Calu3 (cell line): Measurements from ENCODE around the gene PPP2R3A. TPM values are rescaled to one million over a fixed set of nuclear protein-coding genes. Genes with fewer than 3 reads are reported as not detected.

Experiments used
- BruUV-seq: library from RNA; stranded (reverse); fragments of 400-500 nt; replicated peaks from 2 replicates; lab custom pipeline; 2021; lab: Mats Ljungman, UMichigan
- CTCF ChIA-PET: fragments of 300-600 bp; sonication (Branson Sonifier 250); formaldehyde crosslinking; loops from one replicate; lab custom pipeline; 2022; ENCODE audit warnings: antibody characterized with exemption; lab: Charles Lee
- DNase-seq: peaks from one replicate; pipeline ENCODE4 v3.0.0; 2022
- H3K27ac Mint-ChIP-seq: one replicate; pipeline ENCODE4 v1.8.0; 2022; ENCODE audit warnings: mixed read lengths; ENCODE audit not compliant: unreplicated experiment
- H3K27me3 Mint-ChIP-seq: one replicate; pipeline ENCODE4 v1.8.0; 2022; ENCODE audit warnings: mixed read lengths; ENCODE audit not compliant: unreplicated experiment
- H3K36me3 Mint-ChIP-seq: one replicate; pipeline ENCODE4 v1.8.0; 2022; ENCODE audit warnings: mild to moderate bottlenecking, moderate library complexity, mixed read lengths; ENCODE audit not compliant: insufficient read depth, unreplicated experiment
- H3K4me1 Mint-ChIP-seq: one replicate; pipeline ENCODE4 v1.8.0; 2022; ENCODE audit warnings: mild to moderate bottlenecking, low read depth, mixed read lengths; ENCODE audit not compliant: unreplicated experiment
- H3K4me3 Mint-ChIP-seq: one replicate; pipeline ENCODE4 v1.8.0; 2022; ENCODE audit warnings: mild to moderate bottlenecking, low read depth, moderate library complexity, mixed read lengths; ENCODE audit not compliant: unreplicated experiment
- H3K9me3 Mint-ChIP-seq: one replicate; pipeline ENCODE4 v1.8.0; 2022; ENCODE audit warnings: low read depth, mixed read lengths; ENCODE audit not compliant: unreplicated experiment
- intact Hi-C: fragments of 100-400 bp; cut with micrococcal nuclease; formaldehyde crosslinking; loops from one replicate; pipeline ENCODE4 v1.10.0; 2022; ENCODE audit not compliant: unreplicated experiment
- total RNA-seq: library from RNA; stranded (reverse); gene quantifications from 2 replicates; pipeline ENCODE4 v1.2.3, GENCODE V29; 2022
- TF ChIP-seq, protein P1 (sequence below): fragments of 200-600 bp; IDR thresholded peaks from one replicate; pipeline ENCODE4 v1.8.0; 2022; ENCODE audit warnings: antibody characterized with exemption; ENCODE audit not compliant: unreplicated experiment

The PPP2R3A gene
- total RNA-seq, 1 experiment from 2014 or later, result 64.8 TPM

DNA sequence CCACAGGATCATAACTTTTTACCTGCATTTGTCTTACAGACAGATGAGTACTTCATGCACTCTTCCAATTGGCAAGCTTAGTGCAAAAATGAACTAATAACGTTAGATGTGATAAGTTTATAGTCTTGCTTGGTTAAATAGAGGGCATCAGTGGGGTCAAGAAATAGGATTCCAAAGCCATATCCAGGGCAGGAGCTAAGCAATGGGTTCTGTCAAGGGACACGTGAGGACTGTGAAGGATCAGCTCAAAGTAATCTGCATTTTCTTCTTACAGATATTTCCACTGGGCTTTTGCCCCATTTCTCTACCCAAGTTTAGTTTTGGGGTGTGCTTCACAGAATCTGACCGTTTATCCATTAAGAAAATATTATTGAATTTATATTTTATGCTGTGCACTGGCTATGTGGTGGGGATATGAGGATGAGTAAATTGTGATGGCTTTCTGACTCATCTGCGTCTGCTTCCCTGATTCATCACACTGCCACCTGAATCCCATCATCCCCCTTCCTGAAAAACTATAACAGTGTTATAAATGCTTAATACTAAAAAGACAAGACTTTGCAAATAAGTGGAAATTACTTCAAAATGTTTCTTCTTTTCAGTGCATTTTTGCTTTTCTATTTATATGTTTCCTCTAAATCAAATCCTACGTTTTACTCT lies 17.5 kb downstream of the PPP2R3A start:
- no peak for DNase-seq
- no TSS peak for BruUV-seq
- no peak overlapping the region for H3K27ac Mint-ChIP-seq
- TF ChIP-seq, protein P1, sequence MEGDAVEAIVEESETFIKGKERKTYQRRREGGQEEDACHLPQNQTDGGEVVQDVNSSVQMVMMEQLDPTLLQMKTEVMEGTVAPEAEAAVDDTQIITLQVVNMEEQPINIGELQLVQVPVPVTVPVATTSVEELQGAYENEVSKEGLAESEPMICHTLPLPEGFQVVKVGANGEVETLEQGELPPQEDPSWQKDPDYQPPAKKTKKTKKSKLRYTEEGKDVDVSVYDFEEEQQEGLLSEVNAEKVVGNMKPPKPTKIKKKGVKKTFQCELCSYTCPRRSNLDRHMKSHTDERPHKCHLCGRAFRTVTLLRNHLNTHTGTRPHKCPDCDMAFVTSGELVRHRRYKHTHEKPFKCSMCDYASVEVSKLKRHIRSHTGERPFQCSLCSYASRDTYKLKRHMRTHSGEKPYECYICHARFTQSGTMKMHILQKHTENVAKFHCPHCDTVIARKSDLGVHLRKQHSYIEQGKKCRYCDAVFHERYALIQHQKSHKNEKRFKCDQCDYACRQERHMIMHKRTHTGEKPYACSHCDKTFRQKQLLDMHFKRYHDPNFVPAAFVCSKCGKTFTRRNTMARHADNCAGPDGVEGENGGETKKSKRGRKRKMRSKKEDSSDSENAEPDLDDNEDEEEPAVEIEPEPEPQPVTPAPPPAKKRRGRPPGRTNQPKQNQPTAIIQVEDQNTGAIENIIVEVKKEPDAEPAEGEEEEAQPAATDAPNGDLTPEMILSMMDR, result no peak
- CTCF ChIA-PET, result no interaction called here
- no peaks in the 10 kb centered on the region for H3K36me3 Mint-ChIP-seq
- H3K27me3 Mint-ChIP-seq, result no peaks in the 10 kb centered on the region
- no peaks in the 10 kb centered on the region for H3K9me3 Mint-ChIP-seq
- peaks cover 32% of the 10 kb centered on the region for H3K4me1 Mint-ChIP-seq
- intact Hi-C loops, result no loop called here
- no peak overlapping the region for H3K4me3 Mint-ChIP-seq

GRCh38 chr3:135987661-135988060 lies 22.1 kb downstream of the PPP2R3A start:
- H3K27ac Mint-ChIP-seq, result no peak overlapping the region
- peaks cover 35% of the 10 kb centered on the region for H3K4me1 Mint-ChIP-seq
- BruUV-seq, result no TSS peak
- CTCF ChIA-PET, result no interaction called here
- H3K9me3 Mint-ChIP-seq, result no peaks in the 10 kb centered on the region
- TF ChIP-seq, protein P1, result no peak
- H3K4me3 Mint-ChIP-seq, result no peak overlapping the region
- intact Hi-C loops, result no loop called here
- no peak for DNase-seq
- no peaks in the 10 kb centered on the region for H3K27me3 Mint-ChIP-seq
- H3K36me3 Mint-ChIP-seq, result peaks cover 5% of the 10 kb centered on the region

GRCh38 chr3:135989242-135989641 lies 23.7 kb downstream of the PPP2R3A start:
- intact Hi-C loops, result no loop called here
- CTCF ChIA-PET, result no interaction called here
- TF ChIP-seq, protein P1, result no peak
- no peak for DNase-seq
- no peak overlapping the region for H3K27ac Mint-ChIP-seq
- peaks cover 5% of the 10 kb centered on the region for H3K36me3 Mint-ChIP-seq
- H3K4me1 Mint-ChIP-seq, result peaks cover 29% of the 10 kb centered on the region
- H3K27me3 Mint-ChIP-seq, result no peaks in the 10 kb centered on the region
- no peaks in the 10 kb centered on the region for H3K9me3 Mint-ChIP-seq
- H3K4me3 Mint-ChIP-seq, result no peak overlapping the region
- no TSS peak for BruUV-seq

DNA sequence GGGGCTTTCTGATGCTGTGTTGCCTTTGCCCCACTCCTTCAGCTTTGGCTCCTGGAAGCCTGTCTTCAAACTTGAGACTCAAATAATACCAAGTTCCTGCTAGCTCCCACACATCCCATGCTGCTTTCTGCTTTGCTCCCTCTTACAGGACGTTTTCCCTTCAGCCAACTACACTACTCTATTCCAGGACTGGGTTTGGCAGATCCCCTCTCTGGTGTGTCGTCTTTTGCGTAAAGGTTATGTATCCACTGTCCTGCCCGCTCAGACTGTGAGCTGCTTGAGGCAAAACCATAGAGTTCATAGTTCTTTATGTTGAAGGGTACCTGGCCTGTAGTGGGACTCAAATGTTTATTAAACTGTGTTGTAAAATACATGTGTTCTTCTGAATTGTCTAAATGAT lies 25.4 kb downstream of the PPP2R3A start:
- H3K4me3 Mint-ChIP-seq, result no peak overlapping the region
- intact Hi-C loops, result no loop called here
- CTCF ChIA-PET, result interaction anchor here (0.6 to 2.2 kb wide), 3 partner anchors 21 to 52 kb away, joined by 3 to 8 read pairs (median 5); no protein-coding TSS in a partner anchor

More for the DNA sequence above, 25.4 kb downstream of the PPP2R3A start:
- DNase-seq, result no peak
- Mint-ChIP-seq H3K36me3 (peaks cover 5% of the 10 kb centered on the region), H3K27me3 (no peaks in the 10 kb centered on the region), H3K27ac (no peak overlapping the region), H3K9me3 (no peaks in the 10 kb centered on the region), H3K4me1 (peaks cover 37% of the 10 kb centered on the region)
- TF ChIP-seq, protein P1, result no peak
- no TSS peak for BruUV-seq
